Ishikawa (cell line): ENCODE results near the gene ILK.

Experiments used
- CEBPB ChIP-seq: IDR thresholded peaks from 2 replicates; pipeline ENCODE4 v1.6.1; 2012
- CREB1 ChIP-seq: IDR thresholded peaks from 2 replicates; pipeline ENCODE4 v1.6.1; 2012; ENCODE audit warnings: low read depth
- EGR1 ChIP-seq: IDR thresholded peaks from 2 replicates; pipeline ENCODE4 v1.6.1; 2012
- EP300 ChIP-seq: IDR thresholded peaks from 2 replicates; pipeline ENCODE4 v1.6.1; 2012; ENCODE audit warnings: borderline replicate concordance
- FOXM1 ChIP-seq: IDR thresholded peaks from 2 replicates; pipeline ENCODE4 v1.6.1; 2012; ENCODE audit warnings: low read depth, borderline replicate concordance
- MAX ChIP-seq: IDR thresholded peaks from 2 replicates; pipeline ENCODE4 v1.6.1; 2012
- NFIC ChIP-seq: IDR thresholded peaks from 2 replicates; pipeline ENCODE4 v1.6.1; 2012
- RAD21 ChIP-seq: IDR thresholded peaks from 2 replicates; pipeline ENCODE4 v1.6.1; 2012; ENCODE audit warnings: low read depth
- TAF1 ChIP-seq: IDR thresholded peaks from 2 replicates; pipeline ENCODE4 v1.6.1; 2012; ENCODE audit warnings: low read depth, mild to moderate bottlenecking
- TCF12 ChIP-seq: IDR thresholded peaks from 2 replicates; pipeline ENCODE4 v1.6.1; 2012; ENCODE audit warnings: low read depth
- TEAD4 ChIP-seq: IDR thresholded peaks from 2 replicates; pipeline ENCODE4 v1.6.1; 2012
- USF1 ChIP-seq: IDR thresholded peaks from 2 replicates; pipeline ENCODE4 v1.6.1; 2012
- YY1 ChIP-seq: IDR thresholded peaks from 2 replicates; pipeline ENCODE4 v1.6.1; 2012; ENCODE audit warnings: low read depth
- ZBTB7A ChIP-seq: IDR thresholded peaks from 2 replicates; pipeline ENCODE4 v1.6.1; 2012; ENCODE audit warnings: low read depth
- TF ChIP-seq, protein P1 (sequence below): IDR thresholded peaks from 2 replicates; pipeline ENCODE4 v1.6.1; 2012; ENCODE audit warnings: low read depth, mild to moderate bottlenecking

The ILK gene

DNA sequence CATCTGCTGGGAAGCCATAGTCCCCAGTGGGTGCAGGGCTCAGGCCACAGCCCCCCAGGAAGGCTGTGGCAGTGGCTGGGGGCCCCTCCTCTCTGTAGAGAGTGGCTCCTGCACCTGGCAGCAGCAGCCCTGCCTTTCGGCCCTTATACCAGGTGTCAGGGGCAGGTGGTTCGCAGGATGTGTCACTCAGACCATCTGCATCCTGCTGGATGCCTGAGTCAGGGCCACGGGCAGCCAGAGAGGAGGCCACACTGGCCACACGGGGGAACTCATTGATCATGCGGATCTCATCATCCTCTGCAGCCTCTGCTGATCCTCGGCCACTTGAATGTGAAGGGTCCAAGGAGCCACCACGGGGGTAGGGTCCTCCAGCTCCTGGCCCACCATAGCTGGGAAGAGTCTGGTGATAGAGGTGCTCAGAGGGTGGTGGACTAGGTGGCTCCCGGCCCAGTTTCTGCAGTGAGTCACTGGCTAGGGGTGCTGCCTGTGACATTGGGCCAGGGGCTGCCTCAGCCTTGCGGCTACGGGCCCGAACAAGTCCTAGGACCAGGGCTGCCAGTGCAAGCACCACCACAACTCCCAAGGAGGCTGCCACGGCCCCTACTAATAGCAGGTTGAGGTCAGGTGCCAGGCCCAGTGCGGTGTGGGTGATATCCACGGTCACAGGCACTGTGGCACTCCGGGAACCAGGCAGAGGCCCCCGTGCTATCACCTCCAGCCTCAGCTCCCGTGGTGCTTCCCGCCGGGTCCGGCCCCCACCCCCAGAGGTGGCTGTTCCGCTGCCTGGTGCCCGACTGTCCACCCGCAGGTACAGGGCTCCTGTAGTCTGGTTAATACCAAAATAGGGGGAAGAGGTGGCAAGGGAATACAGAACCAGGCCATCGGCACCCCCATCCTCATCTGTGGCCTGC is 18.9 kb downstream of the ILK start:
- no peak for TF ChIP-seq CREB1

DNA sequence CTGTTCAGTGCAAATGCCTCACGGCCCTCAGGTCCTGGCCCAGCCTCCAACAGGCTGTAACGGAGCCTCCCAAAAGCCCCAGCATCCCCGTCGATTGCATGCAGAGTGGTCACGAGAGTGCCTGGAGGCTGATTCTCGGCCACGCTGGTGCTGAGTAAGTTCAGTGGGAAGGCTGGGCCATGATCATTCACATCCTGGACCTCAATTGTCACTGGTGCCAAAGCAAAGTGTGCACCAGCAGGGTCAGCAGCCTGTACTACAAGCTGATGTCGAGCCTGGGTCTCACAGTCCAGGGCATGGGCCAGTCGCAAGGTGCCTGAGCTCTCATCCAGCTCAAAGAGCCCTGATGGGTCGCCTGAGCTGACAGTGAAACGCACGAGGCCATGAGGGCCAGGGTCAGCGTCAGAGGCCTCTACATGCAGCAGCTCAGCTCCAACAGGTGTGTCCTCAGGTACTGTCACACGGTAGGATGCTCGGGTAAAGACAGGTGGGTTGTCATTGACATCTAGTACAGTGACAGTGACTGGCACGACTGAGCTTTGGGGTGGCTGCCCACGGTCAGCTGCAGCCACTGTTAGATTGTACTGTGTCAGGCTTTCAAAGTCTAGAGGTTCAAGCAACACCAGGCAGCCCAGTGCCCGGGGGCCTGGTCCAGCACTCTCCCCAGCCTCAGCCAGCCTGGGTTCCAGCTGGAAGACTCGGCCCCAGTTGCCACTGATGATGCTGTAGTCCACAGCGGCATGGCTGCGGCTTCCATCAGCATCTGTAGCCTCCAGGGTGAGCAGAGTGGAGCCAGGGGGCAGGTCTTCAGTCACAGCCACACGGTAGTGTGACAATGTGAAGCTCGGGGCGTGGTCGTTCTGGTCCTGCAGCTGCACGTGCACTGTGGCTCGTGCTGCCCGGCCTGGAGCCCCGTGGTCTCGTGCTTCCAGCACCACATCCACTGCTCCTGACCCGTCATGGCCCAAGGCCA is 20.1 kb downstream of the ILK start:
- TF ChIP-seq USF1, result no peak
- TF ChIP-seq MAX, result no peak
- no peak for TF ChIP-seq FOXM1
- no peak for TF ChIP-seq NFIC
- TF ChIP-seq EGR1, result no peak
- no peak for TF ChIP-seq ZBTB7A
- no peak for TF ChIP-seq CREB1
- TF ChIP-seq TEAD4, result no peak
- no peak for TF ChIP-seq EP300
- TF ChIP-seq RAD21, result no peak
- no peak for TF ChIP-seq CEBPB
- no peak for TF ChIP-seq TCF12
- TF ChIP-seq, protein P1, sequence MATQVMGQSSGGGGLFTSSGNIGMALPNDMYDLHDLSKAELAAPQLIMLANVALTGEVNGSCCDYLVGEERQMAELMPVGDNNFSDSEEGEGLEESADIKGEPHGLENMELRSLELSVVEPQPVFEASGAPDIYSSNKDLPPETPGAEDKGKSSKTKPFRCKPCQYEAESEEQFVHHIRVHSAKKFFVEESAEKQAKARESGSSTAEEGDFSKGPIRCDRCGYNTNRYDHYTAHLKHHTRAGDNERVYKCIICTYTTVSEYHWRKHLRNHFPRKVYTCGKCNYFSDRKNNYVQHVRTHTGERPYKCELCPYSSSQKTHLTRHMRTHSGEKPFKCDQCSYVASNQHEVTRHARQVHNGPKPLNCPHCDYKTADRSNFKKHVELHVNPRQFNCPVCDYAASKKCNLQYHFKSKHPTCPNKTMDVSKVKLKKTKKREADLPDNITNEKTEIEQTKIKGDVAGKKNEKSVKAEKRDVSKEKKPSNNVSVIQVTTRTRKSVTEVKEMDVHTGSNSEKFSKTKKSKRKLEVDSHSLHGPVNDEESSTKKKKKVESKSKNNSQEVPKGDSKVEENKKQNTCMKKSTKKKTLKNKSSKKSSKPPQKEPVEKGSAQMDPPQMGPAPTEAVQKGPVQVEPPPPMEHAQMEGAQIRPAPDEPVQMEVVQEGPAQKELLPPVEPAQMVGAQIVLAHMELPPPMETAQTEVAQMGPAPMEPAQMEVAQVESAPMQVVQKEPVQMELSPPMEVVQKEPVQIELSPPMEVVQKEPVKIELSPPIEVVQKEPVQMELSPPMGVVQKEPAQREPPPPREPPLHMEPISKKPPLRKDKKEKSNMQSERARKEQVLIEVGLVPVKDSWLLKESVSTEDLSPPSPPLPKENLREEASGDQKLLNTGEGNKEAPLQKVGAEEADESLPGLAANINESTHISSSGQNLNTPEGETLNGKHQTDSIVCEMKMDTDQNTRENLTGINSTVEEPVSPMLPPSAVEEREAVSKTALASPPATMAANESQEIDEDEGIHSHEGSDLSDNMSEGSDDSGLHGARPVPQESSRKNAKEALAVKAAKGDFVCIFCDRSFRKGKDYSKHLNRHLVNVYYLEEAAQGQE, result no peak

DNA sequence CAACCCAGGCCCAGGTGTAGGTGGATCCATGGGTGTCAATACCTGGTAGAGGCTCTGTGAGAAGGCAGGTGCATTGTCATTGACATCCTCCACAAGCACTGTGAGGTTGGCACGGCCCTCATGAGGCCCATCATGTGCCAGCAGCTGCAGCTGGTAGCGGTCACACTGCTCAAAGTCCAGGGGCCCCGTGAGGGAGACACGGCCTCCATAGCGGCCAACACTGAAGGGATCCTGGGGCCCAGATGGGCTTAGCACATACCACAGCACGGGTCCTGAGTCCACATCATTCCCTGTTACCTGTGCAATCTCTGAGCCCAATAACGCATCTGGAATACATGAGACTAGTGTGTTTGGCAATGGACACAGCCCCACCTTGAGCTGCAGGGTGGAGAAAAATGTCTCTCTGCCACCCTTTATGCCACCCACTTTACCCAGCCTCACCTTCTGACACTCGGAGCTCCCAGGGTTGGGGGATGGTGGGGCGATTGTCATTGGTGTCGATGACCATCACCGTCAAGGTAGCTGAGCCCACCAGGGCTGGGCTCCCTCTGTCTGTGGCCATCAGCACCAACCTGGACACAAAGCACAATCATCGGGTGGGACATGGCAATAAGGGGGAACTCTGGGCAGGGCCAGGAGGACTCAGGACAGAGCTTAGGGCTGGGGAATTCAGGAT is 21.7 kb downstream of the ILK start:
- TF ChIP-seq NFIC (no peak), EP300 (no peak), TAF1 (no peak), CREB1 (no peak), EGR1 (no peak), RAD21 (no peak), TEAD4 (no peak), TCF12 (no peak), FOXM1 (no peak), ZBTB7A (no peak), YY1 (no peak), MAX (no peak), USF1 (no peak), CEBPB (no peak)
- TF ChIP-seq, protein P1, result no peak

GRCh38 chr11:6625832-6626420 is 22.4 kb downstream of the ILK start:
- TF ChIP-seq YY1, result no peak
- TF ChIP-seq USF1, result no peak
- no peak for TF ChIP-seq FOXM1
- TF ChIP-seq EP300, result no peak
- no peak for TF ChIP-seq TCF12
- no peak for TF ChIP-seq CEBPB
- no peak for TF ChIP-seq CREB1
- TF ChIP-seq RAD21, result no peak
- no peak for TF ChIP-seq NFIC
- TF ChIP-seq TEAD4, result no peak
- no peak for TF ChIP-seq TAF1
- no peak for TF ChIP-seq ZBTB7A
- no peak for TF ChIP-seq EGR1
- no peak for TF ChIP-seq MAX
- TF ChIP-seq, protein P1, result no peak
